Left lobe of liver (tissue), 2 donors: ENCODE results near the gene CACHD1. TPM values are rescaled to one million over a fixed set of nuclear protein-coding genes. Genes with fewer than 3 reads are reported as not detected.

Experiments used
- ATAC-seq: fragments of 200-7000 bp; cut with Tn5 transposase; one replicate; pipeline ENCODE4 v1.9.1; 2020; ENCODE audit warnings: mild to moderate bottlenecking, moderate library complexity
- DNase-seq: peaks from one replicate; pipeline ENCODE4 v3.0.0-alpha.2; 2020; ENCODE audit warnings: low spot score
- total RNA-seq: library from RNA; stranded (reverse); gene quantifications from one replicate; pipeline ENCODE4 v1.2.1, GENCODE V29; 2021
- donor health status: DM: no; HTN: no; CAD: no; lungs with moderate emphysema.
- donor health status: DM: no; HTN: yes; CAD: no.

CACHD1 gene
- 1.0 TPM for total RNA-seq

DNA sequence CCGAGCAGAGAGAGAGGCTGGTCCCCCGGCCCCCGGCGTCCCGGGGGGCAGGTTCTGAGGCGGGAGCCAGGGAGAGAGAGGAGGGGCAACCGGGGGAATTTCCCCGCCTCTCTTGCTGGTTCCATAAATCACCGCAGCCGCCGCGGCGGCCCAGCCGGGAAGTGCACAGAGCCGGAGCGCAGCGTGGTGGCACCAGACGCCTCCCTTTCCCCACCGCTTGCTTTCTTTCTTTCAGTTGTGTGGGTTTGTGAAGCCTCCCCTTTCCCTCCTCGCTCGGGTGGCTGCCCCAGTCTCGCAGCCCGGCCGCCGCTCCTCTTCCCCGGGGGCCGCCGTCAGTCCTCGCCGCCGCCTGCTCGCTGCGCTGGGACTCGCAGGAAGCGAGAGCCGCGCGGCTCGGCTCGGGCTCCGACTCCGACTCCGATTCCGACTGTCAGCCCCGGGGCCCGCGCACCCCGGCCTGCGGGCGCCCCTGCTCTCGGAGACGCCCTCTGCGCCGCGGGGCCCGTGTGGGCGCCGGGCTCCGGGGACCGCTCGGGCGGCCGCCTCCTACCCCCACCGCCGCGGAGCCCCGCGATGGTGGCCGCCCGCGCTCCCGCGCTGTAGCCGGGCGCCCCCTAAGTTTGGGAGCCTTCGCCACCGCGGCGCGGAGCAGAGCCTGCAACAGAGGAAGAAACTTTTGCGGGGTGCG, at the start of gene CACHD1:
Gene CACHD1 (plus strand): TSS at position 153 of the 688 bp plus-strand sequence. CDS start 616 bp downstream, outside the sequence.
- DNase-seq (peak; percentile 68), ATAC-seq (peak; percentile 89)

DNA sequence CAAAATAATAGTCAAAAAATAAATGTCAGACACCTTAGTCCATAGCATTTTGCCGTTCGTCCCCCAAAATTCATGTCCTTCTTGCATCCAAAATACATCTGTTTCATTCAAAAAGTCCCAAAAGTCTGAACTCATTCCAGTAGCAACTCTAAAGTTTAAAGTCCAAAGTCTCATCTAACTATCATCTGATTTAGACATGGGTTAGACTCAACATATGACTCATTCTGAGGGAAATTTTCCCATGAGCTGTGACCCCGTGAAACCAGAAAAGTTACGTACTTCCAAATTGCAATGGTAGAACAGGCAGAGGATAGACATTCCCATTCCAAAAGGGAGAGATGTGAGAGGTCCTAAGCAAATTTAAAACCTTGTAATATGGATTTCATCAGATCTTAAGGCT, 48.6 kb upstream of the CACHD1 start:
- DNase-seq = no peak

DNA sequence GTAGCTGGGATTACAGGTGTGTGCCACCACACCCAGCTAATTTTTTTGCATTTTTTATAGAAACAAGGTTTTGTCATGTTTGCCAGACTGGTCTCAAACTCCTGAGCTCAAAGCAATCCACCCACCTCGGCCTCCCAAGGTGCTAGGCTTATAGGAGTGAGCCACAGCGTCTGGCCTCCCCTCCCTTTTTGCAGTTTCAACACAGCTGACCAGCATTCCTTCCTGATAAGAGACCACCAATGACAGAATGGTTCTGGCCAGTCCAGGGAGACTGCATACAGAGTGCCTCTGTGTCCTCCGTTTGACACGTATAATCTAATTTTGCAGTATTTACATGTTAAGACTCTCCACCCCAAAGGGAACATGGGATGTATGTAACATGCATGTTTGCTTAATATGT, 46.4 kb upstream of the CACHD1 start:
- ATAC-seq = no peak
- DNase-seq = no peak

More for the DNA sequence above, 48.6 kb upstream of the CACHD1 start:
- ATAC-seq = peak; percentile 85

DNA sequence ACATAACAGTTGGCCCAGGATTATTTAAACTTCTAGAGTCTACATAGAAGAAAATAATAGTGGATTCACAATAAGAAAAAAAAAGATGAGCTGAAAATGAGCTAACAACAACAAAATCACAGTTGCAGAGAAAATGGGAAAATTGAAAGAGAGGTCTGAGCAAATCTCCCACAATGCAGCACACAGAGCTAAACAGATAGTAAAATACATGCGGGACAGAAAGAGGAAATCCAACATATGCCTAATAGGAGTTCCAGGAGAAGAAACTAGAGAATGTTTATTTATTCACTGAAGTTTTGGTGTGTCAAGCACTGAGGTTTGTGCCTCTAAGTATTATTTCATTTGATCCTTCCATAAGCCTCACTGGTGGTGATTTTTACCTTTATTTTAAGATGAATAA, 45.5 kb upstream of the CACHD1 start:
- ATAC-seq (no peak), DNase-seq (no peak)

DNA sequence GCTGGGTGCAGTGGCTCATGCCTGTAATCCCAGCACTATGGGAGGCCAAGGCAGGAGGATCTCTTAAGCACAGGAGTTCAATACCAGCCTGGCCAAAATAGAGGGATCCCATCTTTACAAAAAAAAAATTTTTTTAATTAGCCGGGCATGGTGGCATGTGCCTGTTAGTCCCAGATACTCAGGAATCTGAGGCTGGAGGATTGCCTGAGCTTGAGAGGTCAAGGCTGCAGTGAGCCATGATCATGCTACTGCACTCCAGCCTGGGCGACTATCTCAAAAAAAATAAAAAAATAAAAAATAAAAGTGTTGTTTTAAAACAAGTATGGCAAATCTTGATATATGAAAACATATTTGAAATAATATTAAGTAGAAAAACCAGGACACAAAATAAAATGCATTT, 44.4 kb upstream of the CACHD1 start:
- no peak for DNase-seq
- ATAC-seq = no peak

DNA sequence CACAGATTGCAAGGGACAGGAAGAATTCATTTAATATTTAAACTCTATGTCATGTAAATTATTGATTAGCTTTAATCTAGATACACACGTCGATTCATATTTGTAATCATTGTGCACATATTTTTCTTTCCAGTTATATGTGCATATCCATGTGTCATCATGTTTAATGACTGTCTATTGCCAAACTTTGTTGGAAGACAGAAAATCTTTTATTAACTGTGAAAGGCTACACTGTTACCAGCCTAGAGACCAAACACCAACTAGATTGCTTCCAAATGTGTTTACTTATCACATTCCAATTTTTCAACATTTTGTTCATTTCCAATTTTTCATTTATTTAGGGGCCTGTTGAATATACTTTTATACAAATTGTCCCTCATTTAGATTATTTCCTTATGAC, 43.2 kb upstream of the CACHD1 start:
- no peak for ATAC-seq
- no peak for DNase-seq

DNA sequence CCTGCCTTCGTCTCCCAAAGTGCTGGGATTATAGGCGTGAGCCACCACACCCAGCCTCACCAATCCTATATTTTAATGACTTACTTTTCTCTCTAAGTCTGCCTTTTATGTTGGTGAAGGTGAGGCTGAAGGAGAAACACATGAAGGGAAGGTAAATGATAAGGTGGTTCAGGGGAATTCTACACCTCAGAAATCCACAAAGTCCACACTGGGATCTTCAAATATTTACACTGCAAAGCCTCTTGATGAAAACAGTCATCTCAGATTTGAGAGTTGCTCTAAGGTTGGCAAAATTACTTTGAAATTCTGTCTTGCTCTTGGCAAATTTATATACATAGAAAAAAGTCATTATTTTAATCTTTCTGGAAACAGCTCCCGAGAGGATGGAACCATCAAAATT, 42.0 kb upstream of the CACHD1 start:
- no peak for ATAC-seq

DNA sequence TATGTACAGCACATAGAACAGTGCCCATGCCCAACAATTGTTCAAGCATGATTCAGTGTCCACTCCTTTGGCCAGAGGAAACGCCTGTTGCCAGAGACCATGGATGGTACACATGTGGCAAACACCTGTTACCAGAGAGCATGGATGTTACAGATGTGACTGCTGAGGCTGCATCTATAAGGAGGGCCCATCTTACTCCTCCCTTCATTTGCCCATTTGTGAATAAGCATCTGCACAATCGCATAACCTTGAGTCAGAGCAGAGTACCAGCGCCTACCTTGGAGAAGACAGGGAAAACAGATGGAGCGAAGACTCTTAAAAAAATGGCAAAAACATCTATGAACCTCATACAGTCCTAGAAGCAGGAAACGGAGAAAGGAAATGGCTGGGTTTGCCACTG, 36.6 kb upstream of the CACHD1 start:
- no peak for DNase-seq
- ATAC-seq = no peak

More for the DNA sequence above, 42.0 kb upstream of the CACHD1 start:
- no peak for DNase-seq

DNA sequence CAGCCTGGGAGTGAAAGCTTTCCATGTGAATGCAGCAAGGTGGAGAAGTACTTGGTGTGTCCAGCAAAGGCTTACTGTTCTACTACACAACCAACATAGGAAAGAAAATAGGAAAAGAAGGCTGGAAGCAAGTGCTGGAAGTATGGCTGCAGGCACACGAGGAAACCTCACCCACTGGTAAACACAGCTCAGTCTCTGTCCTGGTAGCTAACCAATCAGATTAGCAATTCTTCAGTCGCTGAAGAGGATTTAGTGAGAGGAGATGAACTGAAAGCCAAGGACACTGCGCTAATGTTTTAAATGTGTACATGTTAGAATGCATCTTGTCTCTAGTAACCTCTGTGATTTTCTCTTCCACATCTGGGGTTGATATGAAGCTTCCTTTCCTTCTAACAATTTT, 36.2 kb upstream of the CACHD1 start:
- DNase-seq (no peak), ATAC-seq (peak; percentile 26)

DNA sequence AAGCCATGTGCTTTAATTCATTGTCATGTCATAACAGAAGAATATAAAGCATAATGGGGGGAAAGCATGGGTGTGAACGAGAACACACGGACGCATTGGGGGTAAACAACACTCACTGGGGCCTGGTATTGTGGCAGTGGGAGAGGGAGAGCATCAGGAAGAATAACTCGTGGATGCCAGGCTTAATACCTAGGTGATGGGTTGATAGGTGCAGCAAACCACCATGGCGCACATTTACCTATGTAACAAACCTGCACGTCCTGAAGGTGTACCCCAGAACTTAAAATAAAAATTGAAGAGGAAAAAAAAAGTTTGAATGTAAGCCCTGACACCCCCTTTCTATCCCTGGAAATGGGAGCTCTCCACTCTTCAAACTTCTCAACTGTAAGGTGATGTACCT, 34.9 kb upstream of the CACHD1 start:
- ATAC-seq (no peak), DNase-seq (no peak)

DNA sequence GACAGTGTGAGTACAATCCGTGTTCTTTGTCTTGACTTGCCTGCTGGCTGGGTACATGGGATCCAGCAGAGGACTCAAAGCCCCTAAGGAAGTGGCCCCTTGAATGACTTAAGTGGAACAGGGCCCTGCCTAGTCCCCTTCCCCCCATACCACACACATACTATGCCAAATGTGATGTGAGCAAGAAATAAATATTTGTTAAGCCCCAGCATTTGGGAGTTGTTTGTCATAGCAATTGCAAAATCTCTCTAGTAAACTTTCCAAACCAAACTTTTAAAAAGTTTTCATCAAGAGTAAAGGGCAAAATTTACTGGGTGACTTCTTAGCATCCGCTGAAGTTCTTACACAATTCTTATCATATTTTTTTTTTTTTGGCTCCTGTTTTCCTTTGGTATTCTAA, 32.5 kb upstream of the CACHD1 start:
- DNase-seq (peak; percentile 47), ATAC-seq (peak; percentile 71)

DNA sequence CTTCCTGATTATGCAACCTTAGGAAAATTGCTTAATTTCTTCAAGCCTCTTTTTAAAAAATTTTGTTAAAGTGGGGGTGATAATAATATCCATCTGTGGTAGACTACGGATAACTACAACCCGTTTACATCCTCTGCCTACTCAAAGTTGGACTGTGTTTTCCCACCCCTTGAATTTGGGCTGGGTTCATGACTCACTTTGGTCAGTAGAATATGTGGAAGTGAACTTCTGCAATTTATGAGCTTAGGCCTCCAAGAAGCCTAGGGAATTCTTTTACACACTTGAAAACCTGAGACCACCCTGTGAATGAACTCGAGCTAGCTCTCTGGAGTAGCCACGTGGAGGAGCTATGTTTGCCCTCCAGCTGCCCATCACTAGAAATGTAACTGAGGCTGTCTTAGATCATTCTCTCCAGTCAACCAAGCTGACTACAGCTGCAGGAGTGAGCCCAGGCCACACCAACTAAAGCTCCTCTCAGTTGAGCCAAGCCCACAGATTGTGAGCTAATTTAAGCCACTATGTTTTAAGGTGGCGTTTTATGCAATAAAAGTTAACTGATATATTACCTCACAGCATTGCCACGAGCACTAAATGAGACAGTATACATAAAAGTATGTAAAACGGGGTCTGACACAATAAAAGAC, 29.6 kb upstream of the CACHD1 start:
- peak; percentile 36 for ATAC-seq
- no peak for DNase-seq

DNA sequence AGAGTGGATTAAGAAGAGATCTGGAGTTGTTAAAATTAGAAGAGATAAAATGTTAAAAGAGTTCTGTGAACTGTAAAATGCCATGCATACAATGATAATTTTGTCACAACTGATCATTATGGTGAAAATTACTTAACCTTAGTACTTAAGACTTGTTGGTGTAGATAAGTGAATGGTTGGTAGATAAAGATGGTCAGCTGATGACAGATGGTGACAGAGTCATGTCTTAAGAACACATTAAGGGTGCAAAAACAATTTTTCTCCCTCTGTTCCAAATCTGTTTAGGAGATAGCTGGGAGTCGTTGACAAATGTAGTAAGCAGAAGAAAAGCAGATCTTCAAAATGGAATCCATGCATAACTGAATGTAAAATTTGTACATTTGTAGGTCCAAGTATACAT, 18.5 kb upstream of the CACHD1 start:
- ATAC-seq = no peak
- DNase-seq = no peak

DNA sequence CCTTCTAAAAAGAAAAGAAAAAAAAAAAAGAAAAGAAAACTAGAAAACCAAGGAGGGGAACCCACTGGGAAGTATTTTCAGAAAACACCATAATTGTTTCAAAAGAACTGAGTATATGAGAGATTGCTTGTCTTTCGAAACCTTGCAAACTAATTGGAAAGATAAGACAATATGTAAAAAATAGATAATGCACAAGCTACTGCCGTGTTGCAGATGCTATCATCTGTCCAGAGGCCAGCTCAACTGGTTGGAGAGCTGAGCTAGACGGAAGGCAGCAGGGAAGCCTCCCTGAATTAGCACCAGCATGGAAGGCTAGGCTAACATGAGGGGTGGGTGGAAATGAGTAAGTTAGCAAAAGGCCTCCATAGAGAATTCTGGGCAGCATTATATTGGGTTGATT, 16.2 kb upstream of the CACHD1 start:
- DNase-seq (no peak), ATAC-seq (no peak)

DNA sequence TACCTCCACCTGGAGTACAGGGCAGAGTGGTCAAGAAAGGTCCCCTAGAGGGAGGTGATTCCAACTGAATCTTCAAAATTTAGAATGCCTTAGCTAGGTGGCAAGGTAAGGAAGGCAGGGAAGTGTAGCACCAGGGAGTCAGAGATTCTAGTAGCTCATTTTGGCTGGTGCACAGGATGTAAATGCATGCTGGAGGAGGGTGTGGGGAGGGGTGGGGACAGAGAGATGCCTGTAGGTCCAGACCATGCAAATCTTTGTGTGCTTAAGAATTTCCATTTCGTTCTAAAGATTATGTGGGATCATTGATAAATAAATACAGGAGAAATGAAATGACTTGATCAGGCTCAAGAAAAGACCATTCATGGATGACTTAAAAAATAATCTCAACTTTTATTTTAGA, 11.0 kb upstream of the CACHD1 start:
- ATAC-seq = no peak
- DNase-seq = no peak

DNA sequence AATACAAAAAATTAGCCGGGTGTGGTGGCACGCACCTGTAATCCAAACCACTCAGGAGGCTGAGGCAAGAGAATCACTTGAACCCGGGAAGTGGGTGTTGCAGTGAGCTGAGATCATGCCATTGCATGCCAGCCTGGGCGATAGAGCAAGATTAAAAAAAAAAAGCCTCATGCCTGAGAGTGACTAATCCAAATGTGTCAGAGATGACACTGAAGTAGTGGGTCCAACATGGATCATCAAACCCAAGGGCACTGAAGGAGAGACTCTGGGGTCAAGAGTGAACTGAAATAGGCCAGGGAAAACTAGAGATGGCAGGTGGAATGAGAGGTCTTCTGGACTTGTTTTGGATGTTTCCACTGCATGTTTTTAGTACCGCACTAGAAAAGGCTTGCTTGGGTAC, 10.2 kb upstream of the CACHD1 start:
- DNase-seq (no peak), ATAC-seq (no peak)

DNA sequence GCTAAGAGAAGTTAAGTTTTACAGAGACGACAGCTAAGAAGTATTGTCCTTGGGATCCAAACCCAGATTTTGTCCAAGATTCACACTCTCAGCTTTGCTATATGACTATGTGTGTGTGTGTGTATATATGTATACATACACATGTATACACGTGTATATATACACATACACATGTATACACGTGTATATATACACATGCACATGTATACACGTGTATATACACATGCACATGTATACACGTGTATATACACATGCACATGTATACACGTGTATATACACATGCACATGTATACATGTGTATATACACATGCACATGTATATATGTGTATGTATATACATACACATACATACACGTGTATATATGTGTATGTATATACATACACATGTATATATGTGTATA, 3.9 kb upstream of the CACHD1 start:
- no peak for ATAC-seq
- DNase-seq = no peak

DNA sequence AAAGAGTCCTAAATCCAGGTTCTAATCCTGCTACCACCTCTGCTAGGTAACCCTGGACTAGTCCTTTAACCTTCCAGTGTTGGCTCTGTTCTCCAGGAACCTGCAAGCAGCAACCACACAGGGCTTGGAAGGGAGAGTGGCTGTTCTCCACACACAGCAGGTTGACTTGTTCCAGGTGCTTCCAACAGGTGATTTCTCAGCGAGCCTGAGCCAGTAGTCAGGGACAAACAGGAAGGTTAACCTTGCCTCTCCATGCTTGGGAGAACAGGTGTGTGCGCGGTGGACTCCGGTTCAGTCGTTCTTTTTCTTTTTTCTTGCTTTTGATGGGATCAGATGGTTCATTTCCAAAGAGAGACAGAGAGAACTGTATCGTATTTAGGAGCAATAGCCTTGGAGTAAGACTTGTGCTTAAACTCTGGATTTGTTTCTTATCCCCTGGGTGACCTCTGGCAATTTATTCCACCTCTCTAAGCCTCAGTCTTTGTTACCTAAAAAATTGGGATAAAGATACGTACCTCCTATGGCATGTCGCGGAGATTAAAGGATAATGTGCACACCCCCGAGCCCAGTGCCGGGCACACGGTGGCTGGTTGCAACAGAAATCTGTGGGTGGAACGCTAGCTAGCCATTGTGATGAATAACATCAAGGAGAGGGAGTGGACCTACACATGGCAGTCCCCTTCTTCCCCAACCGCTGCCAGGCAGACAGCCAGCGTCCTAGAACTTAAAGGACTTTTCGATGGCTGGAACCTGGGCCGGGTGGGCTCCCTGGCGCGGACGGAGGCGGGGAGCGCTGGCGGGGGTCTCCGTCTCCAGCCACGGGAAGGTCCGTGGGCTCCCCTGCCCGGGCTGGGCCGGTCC, 583 bp upstream of the CACHD1 start:
- peak; percentile 44 for ATAC-seq
- no peak for DNase-seq

DNA sequence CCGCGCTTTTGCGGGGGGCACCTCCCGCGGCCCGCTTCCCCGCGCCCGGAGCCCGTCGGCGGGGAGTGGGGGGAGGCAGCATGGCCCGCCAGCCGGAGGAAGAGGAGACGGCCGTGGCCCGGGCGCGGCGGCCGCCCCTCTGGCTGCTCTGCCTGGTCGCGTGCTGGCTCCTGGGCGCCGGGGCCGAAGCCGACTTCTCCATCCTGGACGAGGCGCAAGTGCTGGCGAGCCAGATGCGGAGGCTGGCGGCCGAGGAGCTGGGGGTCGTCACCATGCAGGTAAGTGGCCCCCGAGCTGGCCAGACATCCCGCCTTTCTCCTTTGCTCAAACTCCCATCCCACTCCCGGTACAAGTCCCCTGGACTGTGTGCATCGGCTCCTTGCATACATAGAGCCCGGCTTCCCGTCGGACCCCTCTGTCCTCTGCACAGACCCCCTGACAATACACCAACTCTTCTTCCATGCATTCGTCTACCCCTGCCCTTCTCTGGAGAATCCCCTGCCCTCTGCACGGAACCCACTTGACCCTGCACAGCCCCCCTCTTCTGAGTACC, 812 bp downstream of the CACHD1 start:
- peak; percentile 50 for ATAC-seq
- DNase-seq = peak; percentile 48

DNA sequence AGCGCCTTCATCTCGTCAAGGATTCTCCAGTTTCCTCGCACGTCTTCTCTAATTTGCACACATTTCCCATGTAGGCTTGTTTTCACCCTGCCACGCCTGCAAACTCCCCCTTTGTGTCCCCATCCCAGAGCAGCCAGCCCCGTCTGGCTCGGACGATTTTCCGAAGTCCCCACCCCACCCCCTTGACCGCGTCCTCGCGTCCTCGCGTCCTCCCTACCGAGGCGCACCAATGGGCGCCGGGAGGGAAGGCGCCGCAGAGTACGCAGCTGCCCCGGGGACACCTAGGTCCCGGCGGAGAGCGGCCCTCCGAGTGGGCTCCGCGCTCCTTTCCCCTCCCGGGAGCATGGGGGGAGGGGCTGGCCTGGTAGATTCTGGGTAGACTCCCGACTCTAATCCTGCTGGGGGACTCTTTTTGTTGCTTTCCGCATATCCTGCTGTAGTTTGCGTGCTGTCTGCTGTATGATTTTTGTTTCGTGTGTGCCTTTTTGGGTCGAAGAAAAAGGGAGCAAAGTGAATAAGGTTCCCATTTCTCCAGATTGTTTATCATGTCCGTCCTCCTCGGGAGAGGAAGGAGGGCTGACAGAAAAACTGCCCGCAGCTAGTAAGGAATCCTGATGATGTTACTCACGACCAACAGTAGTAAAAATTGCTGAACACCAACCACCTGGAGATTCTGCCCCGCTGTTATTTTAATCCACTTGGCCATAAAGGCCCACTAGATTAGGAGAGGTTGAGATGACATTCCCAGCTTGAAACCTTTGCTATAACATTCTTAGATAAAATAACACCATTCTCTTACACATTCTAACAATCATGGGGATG, 1.5 kb downstream of the CACHD1 start:
- peak; percentile 20 for ATAC-seq
- no peak for DNase-seq

DNA sequence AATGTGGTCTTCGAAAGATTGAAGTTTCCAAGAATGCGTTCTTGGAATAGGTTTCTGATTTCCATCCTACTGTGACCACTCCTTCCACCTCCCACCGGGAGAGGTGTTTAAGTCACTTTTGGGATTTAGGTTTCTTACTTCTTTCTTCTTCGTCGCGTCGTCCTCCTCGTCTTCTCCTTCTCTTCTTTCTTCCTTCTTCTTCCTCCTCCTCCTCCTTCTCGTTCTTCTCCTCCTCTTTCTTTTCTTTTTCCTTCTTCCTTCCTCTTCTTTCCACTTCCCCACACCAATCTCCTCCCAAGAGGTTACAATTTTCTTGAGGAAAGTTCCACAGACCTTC, 2.1 kb downstream of the CACHD1 start:
- DNase-seq = no peak
- ATAC-seq = no peak
